Endothelial cell of umbilical vein (primary cell): ENCODE measurements around the gene ZNF600. TPM values are rescaled to one million over a fixed set of nuclear protein-coding genes. Genes with fewer than 3 reads are reported as not detected.
"Not testable (repeated sequence)": the region's sequence is repeated elsewhere in the genome, so short reads cannot be mapped to it uniquely, and the experiment has no call there.

ENCODE experiments used
- BruUV-seq: library from RNA; stranded (reverse); fragments of 400-500 nt; replicated peaks from 2 replicates; lab custom pipeline; 2021; lab: Mats Ljungman, UMichigan
- CTCF ChIA-PET: fragments of 300-600, 350-600 bp; sonication (Branson Sonifier 250); formaldehyde crosslinking; loops from one replicate; lab custom pipeline; 2021; ENCODE audit warnings: antibody characterized with exemption, inconsistent platforms; lab: Charles Lee
- POLR2A ChIA-PET: fragments of 300-600, 350-600 bp; sonication (Branson Sonifier 250); formaldehyde crosslinking; loops from one replicate; lab custom pipeline; 2021; ENCODE audit warnings: antibody characterized with exemption, inconsistent platforms; lab: Charles Lee
- DNase-seq: peaks from one replicate; pipeline ENCODE4 v3.0.0-alpha.2; 2011; ENCODE audit warnings: low read depth, low spot score
- FAIRE-seq: peaks from 2 replicates; lab custom pipeline; 2011; peaks lifted over from hg19 to GRCh38; lab: Jason Lieb, UNC
- H2AFZ ChIP-seq: 2 replicates; pipeline ENCODE4 v1.6.0; 2012; ENCODE audit warnings: low read depth, low read length, control low read depth, inconsistent platforms
- H3K27ac ChIP-seq: 2 replicates; pipeline ENCODE4 v1.5.1; 2011; ENCODE audit warnings: low read depth, mild to moderate bottlenecking, control low read depth, low read length, moderate library complexity; ENCODE audit not compliant: insufficient read depth
- H3K27me3 ChIP-seq, 2 experiments: 2 replicates each; pipeline versions ENCODE4 v1.6.0 to v1.6.1; 2011; ENCODE audit warnings: low read length in 2 of 2, mixed read lengths in 1 of 2; ENCODE audit not compliant: control insufficient read depth in 2 of 2, insufficient read depth in 2 of 2
- H3K36me3 ChIP-seq, 2 experiments: 2 replicates in 1 of 2; 3 replicates in 1 of 2; pipeline ENCODE4 v1.5.1; 2011; ENCODE audit warnings: low read length in 2 of 2, mild to moderate bottlenecking in 1 of 2, moderate library complexity in 1 of 2; ENCODE audit not compliant: control insufficient read depth in 2 of 2, insufficient read depth in 2 of 2; ENCODE audit errors: extremely low read depth in 1 of 2
- H3K4me1 ChIP-seq: 3 replicates; pipeline ENCODE4 v1.5.1; 2011; ENCODE audit warnings: mild to moderate bottlenecking, low read length; ENCODE audit not compliant: control insufficient read depth, insufficient read depth; ENCODE audit errors: extremely low read depth
- H3K4me2 ChIP-seq: 2 replicates; pipeline ENCODE4 v1.6.1; 2011; ENCODE audit warnings: low read length, control low read depth, mixed read lengths; ENCODE audit not compliant: insufficient read depth
- H3K4me3 ChIP-seq, 3 experiments: fragments of 200-600 bp in 1 of 3; sonication (generic), shearing (Covaris generic) in 1 of 3; replicated peaks in 1 of 3; 2 replicates each; pipeline ENCODE4 v1.5.1; 2011 to 2016; ENCODE audit warnings: control low read depth in 3 of 3, low read length in 3 of 3, mild to moderate bottlenecking in 2 of 3, inconsistent platforms in 1 of 3, low read depth in 1 of 3, moderate library complexity in 1 of 3; ENCODE audit not compliant: insufficient read depth in 1 of 3
- H3K79me2 ChIP-seq: 2 replicates; pipeline ENCODE4 v1.6.0; 2012; ENCODE audit warnings: low read length, inconsistent platforms; ENCODE audit not compliant: control insufficient read depth, insufficient read depth
- H3K9ac ChIP-seq: replicated peaks from 2 replicates; pipeline ENCODE3; 2011; ENCODE audit warnings: low read length, control low read depth; ENCODE audit not compliant: insufficient read depth; ENCODE audit errors: extremely low read depth
- H3K9me1 ChIP-seq: replicated peaks from 3 replicates; pipeline ENCODE4 v1.6.0; 2011; ENCODE audit warnings: mild to moderate bottlenecking, low read length; ENCODE audit not compliant: control insufficient read depth, insufficient read depth; ENCODE audit errors: extremely low read depth
- H3K9me3 ChIP-seq: replicated peaks from 2 replicates; pipeline ENCODE4 v1.5.1; 2012; ENCODE audit warnings: low read length, inconsistent platforms; ENCODE audit not compliant: control insufficient read depth, insufficient read depth
- H4K20me1 ChIP-seq: replicated peaks from 2 replicates; pipeline ENCODE3; 2011; ENCODE audit warnings: mild to moderate bottlenecking, low read length; ENCODE audit not compliant: control insufficient read depth, insufficient read depth; ENCODE audit errors: extremely low read depth
- EZH2 ChIP-seq: IDR thresholded peaks from 2 replicates; pipeline ENCODE4 v1.6.1; 2012; ENCODE audit warnings: borderline replicate concordance, low read depth, mild to moderate bottlenecking, moderate library complexity, low read length, inconsistent platforms; ENCODE audit not compliant: severe bottlenecking
- GATA2 ChIP-seq: IDR thresholded peaks from 2 replicates; pipeline ENCODE4 v1.7.0; 2011; ENCODE audit warnings: low read depth, mild to moderate bottlenecking, moderate library complexity, mixed read lengths, low read length; ENCODE audit not compliant: insufficient read length, insufficient read depth
- JUN ChIP-seq: IDR thresholded peaks from 2 replicates; pipeline ENCODE4 v1.6.1; 2011; ENCODE audit warnings: borderline replicate concordance, low read depth; ENCODE audit not compliant: insufficient read length, insufficient read depth
- MYC ChIP-seq: IDR thresholded peaks from one replicate; pipeline ENCODE4 v1.6.1; 2011; ENCODE audit warnings: mild to moderate bottlenecking, low read depth, low read length
- POLR2A ChIP-seq: IDR thresholded peaks from 2 replicates; pipeline ENCODE4 v1.6.1; 2012; ENCODE audit warnings: low read depth, mild to moderate bottlenecking, control low read depth, low read length
- POLR2AphosphoS5 ChIP-seq: IDR thresholded peaks from 2 replicates; pipeline ENCODE4 v1.6.1; 2012; ENCODE audit warnings: low read depth, mild to moderate bottlenecking, control low read depth, low read length, moderate library complexity; ENCODE audit not compliant: insufficient read depth
- dilution Hi-C: fragments of 300-500 bp; cut with MboI; formaldehyde crosslinking; loops from one replicate; pipeline ENCODE4 v1.15.0; 2019; ENCODE audit warnings: low sequenced_read_pairs; ENCODE audit not compliant: extremely low pct_ligation_motif_present
- intact Hi-C: fragments of 100-400 bp; cut with micrococcal nuclease; formaldehyde crosslinking; loops from one replicate; pipeline ENCODE4 v1.10.0; 2022
- polyA plus RNA-seq, 4 experiments: library from polyadenylated mRNA; depleted of rRNA in 3 of 4; stranded (reverse) in 3 of 4; unstranded in 1 of 4; fragments of >200 nt; gene quantifications; 2 replicates each; pipeline versions ENCODE4 v1.2.1 to v1.2.3, GENCODE V29; 2011 to 2012; ENCODE audit warnings: missing spikeins in 1 of 4
- total RNA-seq: library from RNA; stranded (reverse); gene quantifications from 2 replicates; pipeline ENCODE4 v1.2.3, GENCODE V29; 2021
- TF ChIP-seq, protein P1 (sequence below), 2 donors: IDR thresholded peaks; 1 replicate in 1 of 2; 2 replicates in 1 of 2; pipeline ENCODE4 v1.5.1; 2011; ENCODE audit warnings: low read length in 2 of 2, mild to moderate bottlenecking in 2 of 2, moderate library complexity in 2 of 2, control low read depth in 1 of 2, inconsistent platforms in 1 of 2, low read depth in 1 of 2; ENCODE audit not compliant: insufficient read depth in 1 of 2; ENCODE audit errors: extremely low read depth in 1 of 2
- TF ChIP-seq, protein P2 (sequence below): IDR thresholded peaks from 2 replicates; pipeline ENCODE4 v1.6.1; 2011; ENCODE audit not compliant: insufficient read depth, insufficient read length

The ZNF600 gene
- total and polyA plus RNA-seq, 2 donors (not counting 3 experiments of a cell fraction or from before 2014, with no cell fraction given): 5.2 to 5.8 TPM

DNA sequence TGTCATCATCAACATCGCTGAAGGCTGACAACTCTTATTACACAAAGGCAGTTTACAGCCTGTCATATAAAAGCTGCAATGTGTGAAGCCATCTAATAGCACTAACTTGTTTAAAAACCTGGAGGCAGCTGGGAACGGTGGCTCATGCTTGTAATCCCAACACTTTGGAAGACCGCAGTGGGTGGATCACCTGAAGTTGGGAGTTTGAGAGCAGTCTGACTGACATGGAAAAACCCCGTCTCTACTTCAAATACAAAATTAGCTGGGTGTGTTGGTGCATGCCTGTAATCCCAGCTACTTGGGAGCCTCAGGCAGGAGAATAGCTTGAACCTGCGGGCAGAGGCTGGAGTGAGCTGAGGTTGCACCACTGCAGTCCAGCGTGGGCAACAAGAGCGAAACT is 43.3 kb upstream of the ZNF600 start:
- H3K79me2 ChIP-seq, H3K4me2 ChIP-seq, FAIRE-seq, POLR2A ChIA-PET, CTCF ChIA-PET, H2AFZ ChIP-seq, H3K4me1 ChIP-seq, H3K9me1 ChIP-seq, H3K9me3 ChIP-seq, H3K27ac ChIP-seq, H3K27me3 ChIP-seq, BruUV-seq, dilution Hi-C loops, DNase-seq, H3K9ac ChIP-seq, H3K36me3 ChIP-seq, intact Hi-C loops, H3K4me3 ChIP-seq, H4K20me1 ChIP-seq: not testable (repeated sequence)

DNA sequence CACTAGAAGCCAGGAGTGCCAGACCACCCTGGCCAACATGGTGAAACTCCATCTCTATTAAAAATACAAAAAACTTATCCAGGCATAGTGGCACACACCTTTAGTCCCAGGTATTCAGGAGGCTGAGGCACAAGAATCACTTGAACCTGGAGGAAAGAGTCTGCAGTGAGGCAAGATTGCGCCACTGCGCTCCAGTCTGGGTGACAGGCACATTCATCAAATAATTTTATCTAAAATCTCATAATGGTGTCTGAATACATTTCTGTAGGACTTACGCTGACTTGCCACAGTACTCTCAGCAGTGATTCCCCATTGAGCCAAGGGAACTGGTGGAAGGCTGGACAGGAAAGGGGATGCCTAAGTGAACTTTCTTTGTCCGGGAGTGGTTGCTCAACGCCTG is 39.2 kb upstream of the ZNF600 start:
- Histone ChIP-seq H3K9me1 (no peaks in the 10 kb centered on the region), H3K27me3 (no peaks in the 10 kb centered on the region), H3K27ac (no peak overlapping the region), H4K20me1 (no peaks in the 10 kb centered on the region), H3K4me2 (no peak overlapping the region), H3K9me3 (no peaks in the 10 kb centered on the region), H2AFZ (no peak overlapping the region), H3K9ac (no peak overlapping the region), H3K36me3 (no peaks in the 10 kb centered on the region), H3K4me1 (no peaks in the 10 kb centered on the region), H3K79me2 (no peaks in the 10 kb centered on the region), H3K4me3 (no peak overlapping the region)
- POLR2A ChIA-PET: no interaction called here
- no TSS peak for BruUV-seq
- intact Hi-C loops (no loop called here), dilution Hi-C loops (no loop called here)
- CTCF ChIA-PET: no interaction called here
- no peak for FAIRE-seq
- DNase-seq: no peak
- TF ChIP-seq JUN (no peak), POLR2A (no peak), GATA2 (no peak), POLR2AphosphoS5 (no peak), MYC (no peak), EZH2 (no peak)
- TF ChIP-seq, protein P1, sequence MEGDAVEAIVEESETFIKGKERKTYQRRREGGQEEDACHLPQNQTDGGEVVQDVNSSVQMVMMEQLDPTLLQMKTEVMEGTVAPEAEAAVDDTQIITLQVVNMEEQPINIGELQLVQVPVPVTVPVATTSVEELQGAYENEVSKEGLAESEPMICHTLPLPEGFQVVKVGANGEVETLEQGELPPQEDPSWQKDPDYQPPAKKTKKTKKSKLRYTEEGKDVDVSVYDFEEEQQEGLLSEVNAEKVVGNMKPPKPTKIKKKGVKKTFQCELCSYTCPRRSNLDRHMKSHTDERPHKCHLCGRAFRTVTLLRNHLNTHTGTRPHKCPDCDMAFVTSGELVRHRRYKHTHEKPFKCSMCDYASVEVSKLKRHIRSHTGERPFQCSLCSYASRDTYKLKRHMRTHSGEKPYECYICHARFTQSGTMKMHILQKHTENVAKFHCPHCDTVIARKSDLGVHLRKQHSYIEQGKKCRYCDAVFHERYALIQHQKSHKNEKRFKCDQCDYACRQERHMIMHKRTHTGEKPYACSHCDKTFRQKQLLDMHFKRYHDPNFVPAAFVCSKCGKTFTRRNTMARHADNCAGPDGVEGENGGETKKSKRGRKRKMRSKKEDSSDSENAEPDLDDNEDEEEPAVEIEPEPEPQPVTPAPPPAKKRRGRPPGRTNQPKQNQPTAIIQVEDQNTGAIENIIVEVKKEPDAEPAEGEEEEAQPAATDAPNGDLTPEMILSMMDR (IDR thresholded peaks at IDR 0.05; ENCODE audit: extremely low read depth in 1 of 2, insufficient read depth in 1 of 2, low read depth in 1 of 2, low read length in 2 of 2): no peak
- TF ChIP-seq, protein P2, sequence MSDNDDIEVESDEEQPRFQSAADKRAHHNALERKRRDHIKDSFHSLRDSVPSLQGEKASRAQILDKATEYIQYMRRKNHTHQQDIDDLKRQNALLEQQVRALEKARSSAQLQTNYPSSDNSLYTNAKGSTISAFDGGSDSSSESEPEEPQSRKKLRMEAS: no peak
